HL-60 (cell line): ENCODE results near the gene RAB44.

Experiments
- DNase-seq, 2 experiments: peaks; one replicate each; pipeline ENCODE4 v3.0.0-alpha.2; 2010 to 2020; ENCODE audit warnings: low read depth in 1 of 2, low spot score in 1 of 2
- H3K27ac ChIP-seq: fragments of 250-450 bp; sonication (Bioruptor Pico); replicated peaks from 2 replicates; pipeline ENCODE4 v1.5.1; 2020; ENCODE audit warnings: mild to moderate bottlenecking, moderate library complexity
- H3K27me3 ChIP-seq: fragments of 250-450 bp; sonication (Bioruptor Pico); 2 replicates; pipeline ENCODE4 v1.5.1; 2021; ENCODE audit warnings: mild to moderate bottlenecking, moderate library complexity; ENCODE audit not compliant: insufficient read depth, poor library complexity, severe bottlenecking
- H3K4me3 ChIP-seq: replicated peaks from 2 replicates; pipeline ENCODE4 v1.5.1; 2011; ENCODE audit warnings: mild to moderate bottlenecking, control low read depth, low read length; ENCODE audit not compliant: insufficient read depth
- GABPA ChIP-seq: IDR thresholded peaks from 2 replicates; pipeline ENCODE4 v1.6.1; 2012; ENCODE audit warnings: low read depth
- POLR2AphosphoS5 ChIP-seq: IDR thresholded peaks from 2 replicates; pipeline ENCODE4 v1.6.1; 2012; ENCODE audit warnings: low read depth
- SPI1 ChIP-seq: IDR thresholded peaks from 2 replicates; pipeline ENCODE4 v1.6.1; 2012; ENCODE audit warnings: low read depth, mild to moderate bottlenecking, borderline replicate concordance
- TF ChIP-seq, protein P1 (sequence below): IDR thresholded peaks from 2 replicates; pipeline ENCODE4 v1.6.1; 2012; ENCODE audit warnings: low read depth; ENCODE audit not compliant: insufficient replicate concordance
- TF ChIP-seq, protein P2 (sequence below): IDR thresholded peaks from one replicate; pipeline ENCODE4 v1.5.1; 2011; ENCODE audit warnings: low read length, control low read depth, inconsistent platforms; ENCODE audit not compliant: insufficient read depth

RAB44 gene

DNA sequence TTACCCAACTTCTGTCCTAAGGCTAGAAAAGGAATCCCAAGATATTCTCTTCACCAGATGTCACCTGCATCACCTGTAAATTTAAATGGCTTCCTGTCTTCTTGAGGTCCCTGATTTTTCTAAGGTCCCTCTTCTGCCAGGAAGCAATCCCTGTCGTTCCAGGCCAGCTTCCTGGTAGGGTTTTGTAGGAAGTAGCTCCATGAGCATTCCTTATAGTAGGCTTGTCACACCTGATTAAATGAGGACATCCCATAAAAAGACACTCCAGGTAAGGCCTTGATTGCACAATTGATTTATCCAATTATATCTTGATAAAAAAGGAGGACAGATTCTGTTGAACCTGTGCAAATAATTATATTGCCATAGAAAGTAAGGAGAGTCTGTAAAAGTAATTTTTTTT lies 8.7 kb downstream of the RAB44 start:
- TF ChIP-seq SPI1: no peak
- TF ChIP-seq, protein P1, sequence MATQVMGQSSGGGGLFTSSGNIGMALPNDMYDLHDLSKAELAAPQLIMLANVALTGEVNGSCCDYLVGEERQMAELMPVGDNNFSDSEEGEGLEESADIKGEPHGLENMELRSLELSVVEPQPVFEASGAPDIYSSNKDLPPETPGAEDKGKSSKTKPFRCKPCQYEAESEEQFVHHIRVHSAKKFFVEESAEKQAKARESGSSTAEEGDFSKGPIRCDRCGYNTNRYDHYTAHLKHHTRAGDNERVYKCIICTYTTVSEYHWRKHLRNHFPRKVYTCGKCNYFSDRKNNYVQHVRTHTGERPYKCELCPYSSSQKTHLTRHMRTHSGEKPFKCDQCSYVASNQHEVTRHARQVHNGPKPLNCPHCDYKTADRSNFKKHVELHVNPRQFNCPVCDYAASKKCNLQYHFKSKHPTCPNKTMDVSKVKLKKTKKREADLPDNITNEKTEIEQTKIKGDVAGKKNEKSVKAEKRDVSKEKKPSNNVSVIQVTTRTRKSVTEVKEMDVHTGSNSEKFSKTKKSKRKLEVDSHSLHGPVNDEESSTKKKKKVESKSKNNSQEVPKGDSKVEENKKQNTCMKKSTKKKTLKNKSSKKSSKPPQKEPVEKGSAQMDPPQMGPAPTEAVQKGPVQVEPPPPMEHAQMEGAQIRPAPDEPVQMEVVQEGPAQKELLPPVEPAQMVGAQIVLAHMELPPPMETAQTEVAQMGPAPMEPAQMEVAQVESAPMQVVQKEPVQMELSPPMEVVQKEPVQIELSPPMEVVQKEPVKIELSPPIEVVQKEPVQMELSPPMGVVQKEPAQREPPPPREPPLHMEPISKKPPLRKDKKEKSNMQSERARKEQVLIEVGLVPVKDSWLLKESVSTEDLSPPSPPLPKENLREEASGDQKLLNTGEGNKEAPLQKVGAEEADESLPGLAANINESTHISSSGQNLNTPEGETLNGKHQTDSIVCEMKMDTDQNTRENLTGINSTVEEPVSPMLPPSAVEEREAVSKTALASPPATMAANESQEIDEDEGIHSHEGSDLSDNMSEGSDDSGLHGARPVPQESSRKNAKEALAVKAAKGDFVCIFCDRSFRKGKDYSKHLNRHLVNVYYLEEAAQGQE: no peak
- no peak for DNase-seq
- no peak overlapping the region for H3K27ac ChIP-seq
- H3K4me3 ChIP-seq: no peak overlapping the region
- H3K27me3 ChIP-seq: no peaks in the 10 kb centered on the region

DNA sequence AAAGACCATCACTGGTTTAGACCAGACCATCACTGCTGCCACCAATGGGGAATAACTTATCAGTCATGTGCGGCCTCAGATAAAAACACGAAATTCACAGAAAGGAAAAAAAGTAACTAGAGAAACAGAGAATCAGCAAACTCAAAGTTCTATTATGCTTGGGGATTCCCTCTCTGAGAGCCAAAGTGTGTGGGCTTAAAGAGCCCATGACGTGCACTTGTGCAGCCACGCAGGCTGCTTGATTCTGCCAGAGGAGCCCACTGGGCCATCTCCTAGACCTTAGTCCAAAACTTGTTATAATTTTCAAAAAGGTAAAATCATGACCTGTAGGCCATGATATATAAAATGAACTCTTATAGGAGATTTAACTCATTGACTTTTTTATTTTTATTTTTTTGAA lies 15.2 kb downstream of the RAB44 start:
- TF ChIP-seq GABPA: no peak
- TF ChIP-seq, protein P2, sequence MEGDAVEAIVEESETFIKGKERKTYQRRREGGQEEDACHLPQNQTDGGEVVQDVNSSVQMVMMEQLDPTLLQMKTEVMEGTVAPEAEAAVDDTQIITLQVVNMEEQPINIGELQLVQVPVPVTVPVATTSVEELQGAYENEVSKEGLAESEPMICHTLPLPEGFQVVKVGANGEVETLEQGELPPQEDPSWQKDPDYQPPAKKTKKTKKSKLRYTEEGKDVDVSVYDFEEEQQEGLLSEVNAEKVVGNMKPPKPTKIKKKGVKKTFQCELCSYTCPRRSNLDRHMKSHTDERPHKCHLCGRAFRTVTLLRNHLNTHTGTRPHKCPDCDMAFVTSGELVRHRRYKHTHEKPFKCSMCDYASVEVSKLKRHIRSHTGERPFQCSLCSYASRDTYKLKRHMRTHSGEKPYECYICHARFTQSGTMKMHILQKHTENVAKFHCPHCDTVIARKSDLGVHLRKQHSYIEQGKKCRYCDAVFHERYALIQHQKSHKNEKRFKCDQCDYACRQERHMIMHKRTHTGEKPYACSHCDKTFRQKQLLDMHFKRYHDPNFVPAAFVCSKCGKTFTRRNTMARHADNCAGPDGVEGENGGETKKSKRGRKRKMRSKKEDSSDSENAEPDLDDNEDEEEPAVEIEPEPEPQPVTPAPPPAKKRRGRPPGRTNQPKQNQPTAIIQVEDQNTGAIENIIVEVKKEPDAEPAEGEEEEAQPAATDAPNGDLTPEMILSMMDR: no peak
- TF ChIP-seq, protein P1: no peak
- no peak for TF ChIP-seq SPI1
- no peak for TF ChIP-seq POLR2AphosphoS5
- no peaks in the 10 kb centered on the region for H3K27me3 ChIP-seq
- H3K27ac ChIP-seq: no peak overlapping the region
- DNase-seq: no peak
- H3K4me3 ChIP-seq: no peak overlapping the region

DNA sequence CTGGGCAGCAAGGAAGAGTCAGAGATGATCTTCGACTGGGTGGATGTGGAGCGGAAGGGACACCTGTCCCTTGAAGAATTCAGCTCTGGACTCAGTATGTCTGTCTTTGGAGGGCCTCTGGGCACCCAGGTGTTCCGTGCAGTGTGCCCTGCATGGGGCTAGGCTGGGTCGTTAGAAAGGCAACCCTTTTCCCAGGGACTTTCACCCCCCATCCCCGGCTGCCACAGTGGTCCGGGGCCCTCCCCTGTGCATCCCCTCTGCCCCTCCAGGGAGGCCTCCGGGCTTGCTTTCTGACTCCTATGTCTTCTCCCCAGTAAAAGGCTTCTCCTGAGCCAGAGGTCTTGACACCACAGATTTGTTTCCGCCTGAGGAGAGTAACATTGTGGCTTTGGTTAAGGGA lies 16.2 kb downstream of the RAB44 start:
- TF ChIP-seq SPI1 (no peak), POLR2AphosphoS5 (no peak), GABPA (no peak)
- TF ChIP-seq, protein P1: no peak
- TF ChIP-seq, protein P2: no peak
- Histone ChIP-seq H3K4me3 (no peak overlapping the region), H3K27ac (no peak overlapping the region), H3K27me3 (no peaks in the 10 kb centered on the region)
- no peak for DNase-seq

DNA sequence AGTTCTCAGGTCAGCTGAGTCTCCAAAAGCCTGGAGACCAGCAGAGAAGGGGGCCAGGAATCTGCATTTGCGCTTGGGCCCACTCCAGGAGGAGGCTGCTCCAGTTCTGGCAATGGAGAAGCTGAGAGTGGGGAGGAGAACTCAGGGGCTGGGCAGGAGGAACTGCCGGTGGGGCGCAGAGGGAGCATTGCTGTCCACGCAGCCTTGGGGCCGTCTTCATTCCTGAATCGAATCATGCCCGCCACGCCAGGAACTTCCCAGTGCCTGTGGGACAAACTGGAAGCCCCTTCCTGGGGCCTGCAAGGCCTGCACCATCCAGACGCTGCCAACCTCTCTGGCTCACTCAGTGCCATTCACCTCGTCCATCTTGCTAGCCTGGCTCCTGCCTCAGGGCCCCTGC lies 16.9 kb downstream of the RAB44 start:
- Histone ChIP-seq H3K27ac (no peak overlapping the region), H3K27me3 (no peaks in the 10 kb centered on the region), H3K4me3 (no peak overlapping the region)
- TF ChIP-seq POLR2AphosphoS5 (no peak), SPI1 (no peak), GABPA (no peak)
- TF ChIP-seq, protein P1: no peak
- TF ChIP-seq, protein P2: no peak
- no peak for DNase-seq
